Sigmoid colon (tissue), 7 donors: ENCODE results near the gene CCDC187. TPM values are rescaled to one million over a fixed set of nuclear protein-coding genes. Genes with fewer than 3 reads are reported as not detected.

ENCODE experiments used
- DNase-seq: peaks from one replicate; pipeline ENCODE4 v3.0.0-alpha.2; 2019
- H3K27ac ChIP-seq, 4 donors: fragments of 200-600 bp; sonication (generic); one replicate each; pipeline ENCODE4 v1.5.1; 2016 to 2019; ENCODE audit warnings: mild to moderate bottlenecking in 1 of 4
- H3K27me3 ChIP-seq, 3 donors: fragments of 200-600 bp; sonication (generic); one replicate each; pipeline ENCODE4 v1.5.1; 2019; ENCODE audit warnings: mild to moderate bottlenecking in 1 of 3
- H3K36me3 ChIP-seq, 4 donors: fragments of 200-600 bp; sonication (generic); one replicate each; pipeline ENCODE4 v1.5.1; 2016 to 2019
- H3K4me1 ChIP-seq, 4 donors: fragments of 200-600 bp; sonication (generic); one replicate each; pipeline ENCODE4 v1.5.1; 2017 to 2019
- H3K4me3 ChIP-seq, 4 donors: fragments of 200-600 bp; sonication (generic); one replicate each; pipeline ENCODE4 v1.5.1; 2017 to 2019; ENCODE audit warnings: mild to moderate bottlenecking in 2 of 4, moderate library complexity in 1 of 4
- H3K9me3 ChIP-seq, 4 donors: fragments of 200-600 bp in 3 of 4; sonication (generic) in 3 of 4; one replicate each; pipeline versions ENCODE4 v1.5.1 to v1.6.1; 2013 to 2019
- CTCF ChIP-seq, 4 experiments: fragments of 450-650 bp in 3 of 4; fragments of 200-600 bp in 1 of 4; IDR thresholded peaks; one replicate each; pipeline ENCODE4 v1.5.1; 2016 to 2019; ENCODE audit warnings: antibody characterized with exemption in 4 of 4, mild to moderate bottlenecking in 3 of 4, moderate library complexity in 2 of 4
- EP300 ChIP-seq, 4 donors: sonication (generic); formaldehyde crosslinking; IDR thresholded peaks; one replicate each; pipeline ENCODE4 v1.6.1; 2017; ENCODE audit warnings: antibody characterized with exemption in 4 of 4
- POLR2A ChIP-seq, 2 donors: fragments of 450-650 bp; IDR thresholded peaks; one replicate each; pipeline ENCODE4 v1.6.1; 2016; ENCODE audit warnings: antibody characterized with exemption in 2 of 2, mild to moderate bottlenecking in 2 of 2, moderate library complexity in 2 of 2
- POLR2AphosphoS5 ChIP-seq, 4 donors: sonication (generic); formaldehyde crosslinking; IDR thresholded peaks; one replicate each; pipeline ENCODE4 v1.6.1; 2017; ENCODE audit warnings: antibody characterized with exemption in 4 of 4
- WGBS, 2 donors: extraction: QIAGEN DNeasy Blood & Tissue Kit; methylation state at CpG; one replicate each; pipeline ENCODE4 v1.1.7; 2013; 5-methylcytosine and 5-hydroxymethylcytosine counted together
- intact Hi-C: fragments of 100-400 bp; cut with DNase I; formaldehyde crosslinking; loops from one replicate; pipeline ENCODE4 v1.15.1; 2023
- polyA plus RNA-seq, 3 donors: library from polyadenylated mRNA; stranded (reverse); fragments of 200-250 nt; gene quantifications; one replicate each; pipeline ENCODE4 v1.2.3, GENCODE V29; 2013
- total RNA-seq, 4 donors: library from RNA; depleted of rRNA; stranded (reverse); fragments of >200 nt; gene quantifications; one replicate each; pipeline ENCODE4 v1.1.0, GENCODE V29; 2016
- donor health status: healthy with polysubstance abuse.
- donor health status: Bipolar disorder and iron deficiency.
- donor health status: healthy.

CCDC187 gene
- total and polyA plus RNA-seq, 7 donors = 0.32 TPM; not detected in 6

- TF ChIP-seq POLR2AphosphoS5 (IDR thresholded peaks at IDR 0.05) = no peak
- no peak for TF ChIP-seq CTCF (IDR thresholded peaks at IDR 0.05)
- TF ChIP-seq EP300 (IDR thresholded peaks at IDR 0.05) = no peak
- H3K36me3 ChIP-seq = peaks cover 0 to 37% (median 9%) of the 10 kb centered on the region in 4 donors
- 90% methylated on average over 17 of the region's 17 CpGs for WGBS, 2 donors
Observed at GRCh38 chr9:136208675-136209074, 95.2 kb downstream of the CCDC187 start.

GRCh38 chr9:136207616-136208015 lies 96.3 kb downstream of the CCDC187 start:
- no peak for TF ChIP-seq POLR2AphosphoS5 (IDR thresholded peaks at IDR 0.05)
- TF ChIP-seq POLR2A (IDR thresholded peaks at IDR 0.05) = no peak
- no peak for TF ChIP-seq EP300 (IDR thresholded peaks at IDR 0.05)
- TF ChIP-seq CTCF (IDR thresholded peaks at IDR 0.05) = no peak
- H3K27me3 ChIP-seq = peaks cover 28 to 34% (median 32%) of the 10 kb centered on the region in 3 donors
- H3K36me3 ChIP-seq = peaks cover 0 to 32% (median 6%) of the 10 kb centered on the region in 4 donors
- no peaks in the 10 kb centered on the region for H3K9me3 ChIP-seq
- no peak for DNase-seq
- WGBS, 2 donors = 86 to 90% methylated on average over 9 of the region's 9 CpGs
- intact Hi-C loops = no loop called here
- H3K27ac ChIP-seq = no peak overlapping the region
- peaks cover 0 to 9% (median 2%) of the 10 kb centered on the region in 4 donors for H3K4me1 ChIP-seq
- no peak overlapping the region for H3K4me3 ChIP-seq

More at GRCh38 chr9:136208675-136209074, 95.2 kb downstream of the CCDC187 start:
- DNase-seq = no peak
- intact Hi-C loops = no loop called here
- no peak overlapping the region for H3K27ac ChIP-seq
- no peaks in the 10 kb centered on the region for H3K9me3 ChIP-seq
- H3K4me1 ChIP-seq = peaks cover 0 to 9% (median 2%) of the 10 kb centered on the region in 4 donors
- H3K4me3 ChIP-seq = no peak overlapping the region
- peaks cover 17 to 23% (median 21%) of the 10 kb centered on the region in 3 donors for H3K27me3 ChIP-seq

- 82% methylated on average over 16 of the region's 16 CpGs for WGBS, 2 donors
- Histone ChIP-seq H3K27ac (no peak overlapping the region), H3K36me3 (peaks cover 0 to 23% (median 6%) of the 10 kb centered on the region in 4 donors), H3K4me1 (peaks cover 0 to 15% (median 2%) of the 10 kb centered on the region in 4 donors), H3K4me3 (no peak overlapping the region), H3K9me3 (no peaks in the 10 kb centered on the region), H3K27me3 (peaks cover 37 to 42% (median 41%) of the 10 kb centered on the region in 3 donors)
- no peak for DNase-seq
- TF ChIP-seq POLR2A (IDR thresholded peaks at IDR 0.05) (no peak), CTCF (IDR thresholded peaks at IDR 0.05) (no peak), EP300 (IDR thresholded peaks at IDR 0.05) (no peak), POLR2AphosphoS5 (IDR thresholded peaks at IDR 0.05) (no peak)
- intact Hi-C loops = no loop called here
Observed at GRCh38 chr9:136206602-136207275, 97.2 kb downstream of the CCDC187 start.

GRCh38 chr9:136205707-136205992 lies 98.2 kb downstream of the CCDC187 start:
- Histone ChIP-seq H3K9me3 (no peaks in the 10 kb centered on the region), H3K27me3 (peaks cover 48 to 53% (median 52%) of the 10 kb centered on the region in 3 donors), H3K4me3 (no peak overlapping the region), H3K36me3 (peaks cover 0 to 15% (median 6%) of the 10 kb centered on the region in 4 donors), H3K4me1 (peaks cover 0 to 17% (median 2%) of the 10 kb centered on the region in 4 donors), H3K27ac (no peak overlapping the region)
- no peak for TF ChIP-seq CTCF (IDR thresholded peaks at IDR 0.05)
- TF ChIP-seq EP300 (IDR thresholded peaks at IDR 0.05) = no peak
- intact Hi-C loops = no loop called here
- no peak for DNase-seq
- WGBS, 2 donors = 85 to 88% methylated on average over 5 of the region's 5 CpGs
